Inflammatory macrophage treated with lipopolysaccharide for 1 hour (primary cell): ENCODE results near the gene NPEPPS.

ENCODE experiments used
- DNase-seq, 2 donors: peaks; one replicate each; pipeline ENCODE4 v3.0.0-alpha.2; 2020 to 2022

Gene NPEPPS

DNA sequence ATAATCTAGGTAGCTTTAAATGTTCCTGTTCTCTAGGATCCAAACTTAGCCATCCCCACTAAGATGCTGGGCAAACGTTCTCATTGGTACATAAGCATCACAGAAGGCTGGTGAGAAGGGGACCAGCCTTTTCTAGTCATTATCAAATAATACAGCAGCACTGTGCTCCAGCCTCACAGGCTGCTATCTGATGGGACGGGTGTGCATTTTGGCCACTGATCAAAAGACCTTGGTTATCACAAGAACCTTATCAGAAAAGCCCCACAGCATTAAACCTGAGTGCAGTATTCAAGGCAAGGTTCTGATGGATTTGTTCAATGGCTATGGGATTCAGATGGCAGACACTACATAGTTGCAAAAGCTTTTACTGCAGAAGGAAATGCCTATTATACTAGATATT, 99.7 kb downstream of the NPEPPS start:
- no peak for DNase-seq

GRCh38 chr17:47632991-47633390, 102.1 kb downstream of the NPEPPS start:
- DNase-seq, result no peak

DNA sequence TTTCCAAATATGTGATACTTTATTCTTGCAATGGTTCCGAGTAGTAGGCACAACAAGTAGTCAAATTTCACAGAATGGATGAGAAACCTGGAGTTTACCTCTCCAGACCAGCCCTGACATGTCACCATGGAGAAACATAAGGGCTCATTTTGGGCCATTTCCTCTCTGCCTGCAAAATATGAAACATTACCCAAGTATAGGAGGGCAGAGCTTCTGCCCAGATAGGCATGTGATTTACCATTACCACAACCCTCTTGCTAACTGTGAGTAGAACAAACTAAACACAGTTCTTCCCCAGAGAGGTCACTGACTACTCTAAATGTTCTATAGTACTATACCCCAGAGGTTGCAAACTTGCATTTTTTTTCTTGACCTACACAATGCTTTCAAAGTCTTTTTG, 103.1 kb downstream of the NPEPPS start:
- peak; percentile 56 to 90 for DNase-seq

GRCh38 chr17:47634870-47635269, 104.0 kb downstream of the NPEPPS start:
- no peak for DNase-seq

GRCh38 chr17:47635734-47636133, 104.8 kb downstream of the NPEPPS start:
- no peak for DNase-seq

- DNase-seq, result no peak
Measured at GRCh38 chr17:47636273-47637030, 105.5 kb downstream of the NPEPPS start.

GRCh38 chr17:47638903-47639302, 108.0 kb downstream of the NPEPPS start:
- DNase-seq, result no peak

DNA sequence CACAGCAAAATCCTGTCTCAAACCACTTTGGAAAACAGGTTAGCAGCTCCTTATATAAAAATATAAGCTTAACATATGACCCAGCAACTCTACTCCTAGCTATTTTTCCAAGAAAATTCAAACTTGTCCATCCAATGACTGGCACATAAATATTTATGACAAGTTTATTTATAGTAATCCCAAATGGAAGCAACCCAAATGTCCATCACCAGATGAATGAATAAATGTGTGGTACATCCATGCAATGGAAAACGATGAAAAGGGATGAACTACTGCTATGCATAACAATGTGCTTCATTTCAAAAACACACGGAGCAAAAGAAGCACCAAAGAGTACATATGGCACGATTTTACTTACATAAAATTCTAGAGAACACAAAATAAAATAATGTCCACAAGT, 109.2 kb downstream of the NPEPPS start:
- no peak for DNase-seq

GRCh38 chr17:47641202-47641601, 110.3 kb downstream of the NPEPPS start:
- no peak for DNase-seq

GRCh38 chr17:47643116-47643515, 112.2 kb downstream of the NPEPPS start:
- peak; percentile 34 to 69 for DNase-seq

GRCh38 chr17:47644324-47644723, 113.4 kb downstream of the NPEPPS start:
- DNase-seq, result peak; percentile 87 to 97

DNA sequence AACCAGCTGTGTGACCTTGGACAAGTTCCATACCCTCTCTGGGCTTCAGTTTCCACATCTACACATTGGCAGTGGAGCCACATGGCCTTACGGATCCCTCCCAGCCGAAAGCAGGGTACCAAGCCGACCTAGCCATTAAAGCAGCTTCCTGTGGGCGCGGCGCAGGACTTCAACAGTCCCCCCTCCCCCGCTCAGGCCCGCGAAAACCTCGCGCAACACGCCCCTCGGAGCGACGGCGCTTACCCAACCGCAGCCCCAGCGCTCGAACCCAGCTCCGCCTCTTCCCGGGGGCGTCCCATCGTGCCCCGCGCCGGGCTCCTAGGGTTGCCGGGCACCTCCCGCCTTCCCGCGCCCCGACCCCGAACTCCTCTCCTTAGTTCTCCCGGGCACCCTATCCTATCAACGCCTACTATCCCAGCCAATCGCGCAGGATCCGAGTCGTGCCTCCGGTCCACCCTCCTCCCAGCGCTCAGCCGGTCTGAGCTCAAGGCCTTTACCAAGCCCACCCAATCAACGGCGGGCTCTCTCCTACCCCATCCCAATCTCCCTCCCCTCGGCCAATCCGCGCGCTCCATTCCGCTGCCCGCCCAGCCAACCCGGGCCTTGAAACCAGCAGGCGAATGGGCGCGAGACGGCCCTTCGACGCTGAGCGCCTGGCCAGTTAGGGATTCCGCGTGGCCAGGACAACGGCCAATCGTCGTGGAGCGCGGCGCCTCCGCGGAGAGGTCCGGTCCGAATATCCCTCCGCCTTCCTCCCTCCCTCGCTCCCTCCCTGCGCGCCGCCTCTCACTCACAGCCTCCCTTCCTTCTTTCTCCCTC, 118.5 kb downstream of the NPEPPS start, which contains the start of gene KPNB1:
TSS of gene KPNB1 (plus strand) at position 767 of the 819 bp plus-strand sequence. CDS start 326 bp downstream, outside the sequence.
- DNase-seq, result peak; percentile 98 to 100

- DNase-seq, result no peak
Measured at GRCh38 chr17:47649972-47650524, 119.1 kb downstream of the NPEPPS start.

DNA sequence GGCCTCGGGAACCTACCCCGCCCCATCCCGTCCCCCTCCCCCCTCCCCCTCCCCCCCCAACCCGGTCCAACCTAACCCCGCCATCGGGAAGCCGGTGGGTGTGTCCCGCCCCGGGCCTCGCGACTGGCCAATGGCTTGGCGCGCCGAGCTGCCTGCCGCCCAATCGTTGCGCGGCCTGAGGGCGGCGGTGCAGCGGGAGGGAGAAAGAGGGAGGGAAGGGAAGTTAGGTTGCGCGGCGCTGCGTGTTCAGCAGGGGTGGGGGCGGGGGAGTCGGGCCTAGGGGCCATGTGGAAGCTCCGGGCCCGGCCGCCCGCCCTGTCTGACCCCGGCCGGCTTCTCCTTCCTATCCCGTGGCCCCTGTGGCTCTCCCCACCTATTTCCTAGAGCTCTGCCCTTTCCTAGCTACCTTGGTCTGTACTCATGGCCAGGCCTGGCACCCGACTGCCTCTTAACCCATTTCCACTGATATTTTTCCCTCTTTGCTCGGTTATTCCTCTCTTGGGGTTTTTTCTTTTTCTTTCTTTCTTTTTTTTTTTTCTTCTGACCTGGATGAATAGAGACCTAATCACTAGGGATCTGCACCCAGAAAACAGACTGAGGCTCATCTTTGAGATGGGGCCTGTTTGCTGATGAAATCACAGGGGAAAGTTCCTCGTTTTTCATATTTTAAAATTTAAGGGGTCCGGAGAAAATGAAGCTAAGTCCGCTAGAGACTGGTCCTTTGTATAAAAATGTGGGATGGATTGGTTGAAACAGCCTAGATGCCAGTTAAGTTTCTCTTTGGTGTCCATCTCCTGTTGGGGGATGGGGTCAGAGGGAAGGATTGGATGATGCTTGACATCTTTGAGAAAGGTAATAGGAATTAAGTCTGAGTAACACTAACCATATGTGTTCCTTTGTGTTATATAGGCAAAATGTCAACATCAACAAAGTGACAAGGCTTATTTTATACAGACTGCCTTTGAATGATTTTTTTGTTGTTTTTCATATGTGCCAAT, 119.9 kb downstream of the NPEPPS start:
- DNase-seq, result peak; percentile 94 to 95

DNA sequence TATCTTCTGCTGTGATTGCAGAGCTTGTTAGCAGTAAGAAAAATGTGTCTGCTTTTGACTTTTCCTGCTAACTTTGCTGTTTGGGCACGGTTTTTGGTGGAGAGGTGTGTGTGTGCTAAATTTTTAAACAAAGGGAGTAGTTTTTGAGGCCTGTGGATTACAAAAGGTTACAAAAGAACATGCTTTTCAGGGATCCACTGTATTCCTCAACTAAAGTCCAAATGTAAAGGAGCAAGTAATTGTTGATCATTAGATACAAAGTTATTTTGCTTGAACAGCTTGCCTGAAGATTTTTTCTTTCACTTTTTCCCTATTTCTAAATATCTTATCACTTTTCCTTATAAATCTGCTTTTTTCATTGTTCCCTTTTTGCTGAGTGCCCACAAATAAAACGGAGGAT, 120.8 kb downstream of the NPEPPS start:
- DNase-seq, result no peak

DNA sequence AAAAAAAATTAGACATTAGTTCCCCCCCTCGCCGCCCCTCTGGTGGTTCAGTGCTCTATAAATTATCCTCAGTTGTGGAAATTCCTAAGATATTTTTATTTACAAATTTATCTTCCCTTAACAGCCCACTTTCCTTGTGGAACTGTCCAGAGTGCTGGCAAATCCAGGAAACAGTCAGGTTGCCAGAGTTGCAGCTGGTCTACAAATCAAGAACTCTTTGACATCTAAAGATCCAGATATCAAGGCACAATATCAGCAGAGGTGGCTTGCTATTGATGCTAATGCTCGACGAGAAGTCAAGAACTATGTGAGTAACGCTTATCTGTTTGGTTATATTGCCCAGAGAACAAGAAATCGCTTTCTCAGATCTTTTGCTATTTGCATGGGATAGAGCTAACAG, 121.7 kb downstream of the NPEPPS start:
- DNase-seq, result no peak

DNA sequence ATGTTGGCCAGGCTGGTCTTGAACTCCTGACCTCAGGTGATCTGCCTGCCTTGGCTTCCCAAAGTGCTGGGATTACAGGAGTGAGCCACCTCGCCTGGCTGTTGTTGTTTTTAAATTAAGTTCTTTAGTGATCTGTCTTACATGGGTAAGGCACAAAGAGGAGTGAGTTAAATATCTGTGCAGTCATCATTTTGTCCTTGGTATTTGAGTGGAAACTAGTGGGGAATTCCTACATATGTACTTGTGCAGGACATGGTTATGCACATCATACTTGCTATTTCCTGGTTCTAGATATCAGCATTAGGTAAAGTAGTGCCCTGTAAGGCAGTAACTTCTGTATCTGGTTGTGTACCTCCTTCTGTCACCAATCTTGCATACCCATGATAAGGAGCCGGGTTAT, 122.5 kb downstream of the NPEPPS start:
- no peak for DNase-seq

DNA sequence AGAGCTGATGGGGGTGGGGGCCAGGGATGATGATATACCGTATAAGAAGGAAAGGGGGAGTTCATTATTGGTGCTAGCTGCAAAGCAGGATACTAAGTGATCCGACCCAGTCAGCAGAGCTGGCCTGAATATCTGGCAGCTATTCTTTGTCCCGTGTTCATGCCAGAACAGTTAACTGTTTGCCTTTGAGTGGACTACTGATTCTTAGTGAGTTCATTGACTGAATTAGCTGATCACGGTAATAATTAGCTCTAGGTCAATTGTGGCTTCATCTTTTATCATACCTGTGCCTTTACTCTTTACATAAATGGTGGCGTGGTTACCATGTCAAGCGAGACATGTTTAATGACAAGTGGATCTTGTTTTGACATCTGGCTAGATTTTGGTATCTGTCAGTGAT, 124.1 kb downstream of the NPEPPS start:
- DNase-seq, result no peak

- DNase-seq, result peak; percentile 67 to 76
Measured at GRCh38 chr17:47660064-47660492, 129.2 kb downstream of the NPEPPS start.

- DNase-seq, result peak in 1 of 2 donors; percentile 83
Measured at GRCh38 chr17:47663912-47664623, 133.2 kb downstream of the NPEPPS start.

DNA sequence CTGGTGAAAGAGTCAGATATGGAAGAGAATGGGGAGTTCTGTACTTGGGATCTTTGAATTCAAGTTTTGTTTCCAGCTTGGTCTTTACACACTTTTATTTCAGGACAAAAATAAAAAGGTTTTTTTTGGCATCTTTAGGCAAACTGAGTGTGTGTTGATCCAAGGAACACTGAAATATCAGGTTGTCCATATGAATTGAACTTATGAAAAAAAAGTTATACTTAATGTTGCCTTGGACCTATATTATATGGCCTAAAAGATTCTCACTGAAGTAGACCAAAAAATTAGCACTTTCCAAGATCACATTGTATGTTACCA, 133.7 kb downstream of the NPEPPS start:
- DNase-seq, result no peak

DNA sequence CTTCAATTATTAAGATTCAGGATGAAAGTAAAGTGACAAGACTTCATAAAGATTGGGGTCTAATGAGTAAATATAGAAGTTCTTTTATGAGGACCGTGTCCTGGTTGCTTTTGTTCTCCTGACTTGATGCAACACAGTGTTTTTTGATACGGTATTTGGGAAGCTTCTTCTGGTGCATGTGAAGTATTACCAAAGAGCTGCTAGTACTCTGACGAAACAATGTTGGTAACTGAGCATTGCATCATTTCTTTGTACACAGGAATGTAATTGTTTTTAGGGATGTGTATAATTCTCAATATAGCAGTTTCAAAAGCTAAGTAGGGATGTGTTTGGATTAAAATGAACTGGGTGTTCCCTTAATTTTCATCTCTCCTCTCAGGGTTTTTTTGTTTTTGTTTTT, 134.7 kb downstream of the NPEPPS start:
- peak; percentile 92 for DNase-seq
